D341Med (cell line): ENCODE data around the gene ZBTB20.

Experiments used
- DNase-seq: peaks from one replicate; pipeline ENCODE4 v3.0.0; 2012; ENCODE audit warnings: low spot score

Gene ZBTB20

DNA sequence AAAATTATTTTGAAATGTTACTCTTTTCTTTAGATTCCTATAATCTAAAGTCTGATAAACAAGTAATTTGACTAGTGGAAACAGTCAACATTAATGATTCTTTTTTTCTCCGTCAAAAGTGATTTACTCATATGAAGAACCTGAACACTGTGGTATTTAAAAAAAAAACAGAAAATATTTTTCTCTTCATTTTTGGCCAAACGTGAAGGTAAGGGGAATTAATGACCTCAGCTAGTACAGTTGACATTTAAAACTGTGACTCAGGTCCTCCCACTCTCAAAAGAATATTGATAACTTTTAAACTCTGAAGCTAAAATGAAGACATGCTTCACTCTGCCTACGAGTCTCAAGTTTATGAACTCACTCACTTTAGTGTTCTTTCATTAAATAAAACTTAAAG lies 818.7 kb downstream of the ZBTB20 start:
- no peak for DNase-seq

DNA sequence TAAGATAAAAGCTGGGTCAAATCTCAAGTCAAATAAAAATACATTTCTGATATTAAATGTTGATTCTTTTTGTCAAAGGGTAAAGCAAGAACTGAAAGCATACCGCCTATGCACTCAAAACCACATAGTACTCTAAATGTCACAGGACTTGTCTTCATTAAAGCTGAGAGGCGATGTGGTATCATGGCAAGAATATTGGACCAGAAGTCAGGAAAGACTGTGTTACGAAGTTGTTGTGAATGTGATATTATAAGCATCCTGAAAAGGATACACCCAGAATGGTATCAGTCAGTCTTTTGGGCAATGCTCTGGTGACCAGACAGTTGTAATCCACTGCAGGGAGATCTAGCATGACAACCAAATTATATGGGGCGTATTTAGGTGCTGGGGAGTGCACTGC lies 819.4 kb downstream of the ZBTB20 start:
- no peak for DNase-seq

DNA sequence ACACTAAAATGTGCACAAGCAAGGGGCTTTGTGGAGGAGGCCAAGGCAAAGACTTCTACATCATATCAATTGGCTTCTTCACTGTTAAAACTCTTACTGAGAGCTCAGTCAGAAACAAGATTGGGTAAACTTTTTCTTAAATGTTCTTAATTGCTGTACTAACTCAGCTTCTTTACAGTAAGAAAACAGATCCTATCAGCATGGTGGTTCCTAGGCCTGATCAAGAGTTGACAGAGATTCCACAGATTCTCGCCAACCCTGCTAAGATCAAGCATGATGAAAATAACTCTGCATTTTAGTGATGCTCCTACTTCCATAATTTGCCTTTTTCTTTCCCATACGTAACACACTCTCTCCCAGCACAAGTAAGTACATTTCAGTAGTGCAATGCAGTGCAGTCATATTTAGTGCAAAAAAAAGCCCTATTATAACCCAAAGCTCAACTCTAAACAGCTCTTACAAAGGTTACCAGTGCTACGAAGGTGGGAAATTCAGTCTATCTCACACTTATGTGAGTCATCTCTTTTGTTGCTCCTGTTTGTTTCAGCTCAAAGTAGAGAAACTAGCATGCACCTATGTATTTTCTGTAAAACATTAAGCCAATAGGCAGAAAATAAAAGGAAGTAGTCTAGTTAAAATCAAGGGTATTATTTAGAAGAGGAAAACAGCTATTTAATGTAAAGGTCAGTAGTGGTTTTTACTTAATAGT lies 823.4 kb downstream of the ZBTB20 start:
- no peak for DNase-seq

DNA sequence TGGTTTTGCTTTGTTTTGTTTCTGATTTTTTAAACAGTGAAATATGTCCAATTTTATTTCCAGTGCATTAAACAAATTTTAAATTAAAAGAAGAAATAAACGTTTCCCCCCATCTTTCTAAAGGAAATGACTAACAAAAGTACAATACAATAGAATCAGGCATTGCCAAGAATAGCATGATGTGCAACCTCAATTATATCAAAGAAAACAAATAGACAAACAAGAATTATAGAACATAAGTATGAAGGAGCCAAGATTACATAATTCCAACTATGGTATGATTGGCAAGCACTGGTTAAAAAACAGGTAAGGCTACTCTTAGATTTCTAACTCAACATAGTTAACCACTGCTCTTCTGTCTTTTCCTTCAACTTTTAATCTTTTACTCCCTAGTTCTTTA lies 826.8 kb downstream of the ZBTB20 start:
- DNase-seq, result no peak

DNA sequence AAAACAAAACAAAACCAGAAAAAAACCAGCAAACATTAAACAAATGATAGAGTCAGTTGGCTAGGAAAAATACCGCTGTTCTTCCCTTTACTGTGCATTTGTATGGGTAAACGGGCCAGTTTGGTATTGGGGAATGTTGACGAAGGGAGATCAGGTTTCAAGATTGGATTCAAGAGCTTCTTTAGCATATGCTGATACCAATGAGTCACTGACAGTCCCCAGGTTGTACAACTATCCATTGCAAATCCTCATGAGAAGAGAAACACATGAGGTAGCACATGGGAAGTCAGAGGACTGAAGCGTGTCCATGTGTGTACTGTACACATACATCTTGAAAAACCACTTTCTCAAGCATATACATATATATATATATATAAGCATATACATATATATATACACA lies 827.6 kb downstream of the ZBTB20 start:
- DNase-seq, result no peak

DNA sequence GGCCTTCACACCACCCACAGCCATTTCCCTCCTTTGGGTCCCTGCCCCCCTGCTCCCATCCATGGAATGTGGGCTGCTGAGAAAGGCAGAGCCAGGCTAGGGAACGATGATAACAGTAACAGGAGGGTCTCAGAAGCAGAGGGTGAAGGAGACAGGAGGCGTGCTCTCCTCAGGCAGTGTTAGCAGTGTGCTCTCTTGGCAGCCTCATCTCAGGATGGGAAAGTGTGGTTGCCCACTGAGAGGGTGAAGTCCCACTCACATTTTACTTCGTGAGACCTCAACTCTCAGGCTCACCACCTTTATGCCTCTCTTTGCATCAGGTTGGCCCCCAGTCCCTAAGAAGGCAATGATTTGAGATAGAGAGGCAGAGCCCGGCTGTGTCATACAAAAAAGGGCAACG lies 828.8 kb downstream of the ZBTB20 start:
- DNase-seq, result no peak

DNA sequence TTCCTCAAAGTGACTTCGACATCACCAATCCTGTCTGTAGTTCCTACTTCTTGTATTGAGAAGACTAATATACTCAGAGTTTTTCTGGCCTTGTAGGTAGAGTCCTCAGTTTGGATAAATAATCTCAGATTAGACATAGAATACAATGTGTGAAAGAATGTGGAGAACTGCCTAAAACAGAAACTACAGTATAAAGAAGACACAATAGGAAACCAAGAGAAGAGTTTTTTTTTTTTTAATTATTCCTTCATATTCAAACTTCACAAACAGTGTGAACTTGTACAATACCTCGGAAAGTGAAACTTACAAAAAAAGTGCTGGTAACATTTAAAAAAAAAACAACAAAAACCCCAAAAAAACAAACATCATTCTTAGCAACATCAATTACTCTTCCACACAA lies 832.8 kb downstream of the ZBTB20 start:
- DNase-seq, result no peak

DNA sequence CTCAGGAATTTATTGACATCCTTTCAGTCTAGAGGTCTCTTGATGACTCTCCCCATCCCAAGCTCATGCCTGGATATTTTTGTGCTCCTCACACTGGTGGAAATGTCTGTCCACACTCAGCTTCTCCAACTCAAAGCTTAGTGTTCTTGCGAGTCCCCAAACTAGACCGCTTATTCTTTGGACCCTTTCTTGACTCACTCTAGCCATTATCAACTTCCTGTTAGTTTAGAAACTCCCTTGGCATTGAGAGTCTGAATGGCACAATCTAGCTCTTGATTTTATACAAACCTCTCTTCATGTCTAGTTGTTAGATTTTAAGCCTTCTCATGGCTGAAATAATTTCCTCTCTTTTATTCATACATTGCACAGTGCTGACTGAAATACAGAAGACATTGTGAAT lies 833.7 kb downstream of the ZBTB20 start:
- DNase-seq, result no peak

DNA sequence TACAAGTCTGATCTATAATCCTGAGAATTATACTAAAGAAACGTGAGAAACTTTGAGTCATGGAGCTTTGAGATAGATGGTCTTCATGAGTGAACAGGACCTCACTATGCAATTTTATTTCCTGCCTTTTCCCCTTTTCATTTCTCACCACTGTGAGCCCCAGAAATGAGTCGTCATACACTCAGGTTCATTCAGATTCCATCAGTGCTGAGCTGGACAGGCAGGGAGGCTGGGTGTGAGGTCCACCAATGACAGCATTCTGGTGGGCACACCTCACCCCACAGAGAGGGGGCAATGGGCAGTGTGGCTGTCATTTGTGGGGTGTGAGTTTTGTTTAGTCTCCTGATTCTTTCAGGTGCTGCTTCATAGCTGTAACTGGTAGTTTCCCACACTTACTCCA lies 836.4 kb downstream of the ZBTB20 start:
- no peak for DNase-seq

DNA sequence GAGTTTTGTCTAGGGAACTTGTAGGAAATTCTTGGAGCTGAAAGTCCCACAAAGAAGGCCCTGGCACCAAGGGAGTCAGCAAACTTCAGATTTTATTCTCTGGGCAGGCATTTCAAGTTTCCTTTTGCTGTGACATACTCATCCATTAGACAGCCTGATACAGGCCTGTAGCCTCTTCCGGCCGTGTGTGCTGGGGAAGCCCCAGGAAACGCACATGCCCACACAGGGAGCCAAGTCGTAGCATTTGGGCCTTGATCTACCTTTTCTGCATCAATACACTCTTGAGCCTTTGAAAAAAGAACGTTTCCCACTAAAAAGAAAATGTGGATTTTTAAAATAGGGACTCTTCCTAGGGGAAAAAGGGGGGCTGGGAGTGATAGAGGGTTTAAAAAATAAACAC lies 838.3 kb downstream of the ZBTB20 start:
- DNase-seq, result no peak

DNA sequence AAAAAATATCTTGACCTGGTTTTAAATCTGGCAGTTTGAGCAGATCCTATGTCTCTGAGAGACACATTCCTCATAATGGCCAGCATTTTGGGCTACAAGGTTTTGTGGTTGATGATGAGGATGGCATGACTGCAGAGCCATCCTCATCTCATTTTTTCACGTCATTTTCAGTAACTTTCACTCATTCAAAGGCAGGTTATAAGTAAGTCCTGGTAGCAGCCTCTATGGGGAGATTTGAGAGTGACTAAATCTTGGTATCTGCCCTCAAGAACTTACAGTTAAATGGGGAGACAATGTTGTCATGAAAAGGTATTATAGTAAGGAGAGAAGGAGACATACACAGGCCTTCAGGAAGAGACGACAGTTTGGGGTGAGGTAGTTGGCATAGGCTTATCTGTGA lies 838.7 kb downstream of the ZBTB20 start:
- no peak for DNase-seq

DNA sequence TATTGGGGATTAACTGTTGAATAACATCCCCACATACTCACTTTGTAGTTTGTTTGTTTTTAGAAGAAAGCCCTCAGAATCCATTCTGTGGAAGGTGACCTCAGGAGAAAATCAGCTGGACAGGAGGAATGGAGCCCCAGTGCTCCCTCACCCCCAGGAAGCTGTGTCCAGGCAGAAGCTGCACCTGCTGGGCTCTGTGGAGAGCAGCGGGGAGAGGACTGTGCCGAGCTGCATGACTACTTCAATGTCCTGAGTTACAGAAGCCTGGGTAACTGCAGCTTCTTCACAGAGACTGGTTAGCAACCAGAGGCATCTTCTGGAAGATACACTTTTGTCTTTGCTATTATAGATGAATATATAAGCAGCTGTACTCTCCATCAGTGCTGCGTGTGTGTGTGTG lies 839.3 kb downstream of the ZBTB20 start:
- DNase-seq, result no peak

DNA sequence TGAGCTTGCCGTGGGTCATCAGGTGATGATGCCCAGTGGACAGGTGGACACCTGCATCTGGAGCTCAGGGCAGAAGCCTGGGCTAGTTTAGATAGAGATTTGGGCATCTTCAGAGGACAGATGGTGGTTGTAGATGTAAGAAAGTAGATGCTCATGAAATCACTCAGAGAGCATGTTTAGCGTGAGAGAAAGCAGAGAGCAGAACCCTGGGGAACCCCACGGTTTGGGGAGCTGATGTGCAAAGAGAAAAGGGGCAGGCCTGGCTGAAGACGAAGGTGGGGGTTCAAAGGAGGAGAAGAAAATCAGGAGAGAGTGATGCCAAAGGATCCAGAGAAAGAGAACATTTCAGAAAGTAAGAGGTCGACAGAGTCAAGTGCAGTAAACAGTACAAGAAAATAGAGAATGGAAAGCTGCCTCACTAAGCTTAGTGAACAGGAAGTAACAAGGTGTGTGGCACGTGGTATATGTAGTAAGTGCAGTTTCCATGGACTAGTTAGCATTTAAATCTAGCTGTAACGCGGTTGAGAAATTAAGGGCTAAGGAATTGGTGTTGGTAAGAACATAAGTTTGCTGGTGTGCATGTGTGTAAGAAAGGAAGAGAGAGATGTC lies 839.8 kb downstream of the ZBTB20 start:
- no peak for DNase-seq

DNA sequence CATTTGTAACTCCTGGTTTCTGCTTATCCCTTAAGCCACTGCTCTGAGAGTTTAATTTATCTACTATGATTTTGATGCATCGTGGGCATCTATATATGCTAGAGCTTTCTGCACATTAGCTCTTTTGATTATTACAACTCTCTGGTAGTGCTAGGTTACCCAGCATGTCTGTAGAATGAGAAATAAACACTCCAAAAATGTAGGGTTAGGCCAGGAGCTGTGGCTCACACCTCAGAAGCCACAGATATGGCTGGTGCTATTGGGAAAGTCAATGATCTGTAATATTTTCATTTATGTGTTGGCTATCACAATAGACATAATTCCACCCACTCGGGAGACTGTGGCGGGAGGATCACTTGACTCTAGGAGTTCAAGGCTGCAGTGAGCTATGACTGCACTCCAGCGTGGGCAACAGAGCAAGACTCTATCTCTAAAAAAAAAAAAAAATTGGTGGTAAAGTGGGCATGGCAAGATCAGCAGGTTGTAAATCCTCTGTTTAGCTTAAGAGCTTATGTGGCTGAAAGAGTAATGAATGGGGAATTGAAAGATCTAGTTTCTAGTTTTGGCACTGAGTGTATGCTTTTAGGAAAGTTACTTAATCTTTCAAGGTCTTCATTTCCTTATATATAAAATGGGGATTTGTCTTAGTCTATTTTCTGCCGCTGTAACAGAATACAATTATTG lies 847.0 kb downstream of the ZBTB20 start:
- DNase-seq, result no peak

DNA sequence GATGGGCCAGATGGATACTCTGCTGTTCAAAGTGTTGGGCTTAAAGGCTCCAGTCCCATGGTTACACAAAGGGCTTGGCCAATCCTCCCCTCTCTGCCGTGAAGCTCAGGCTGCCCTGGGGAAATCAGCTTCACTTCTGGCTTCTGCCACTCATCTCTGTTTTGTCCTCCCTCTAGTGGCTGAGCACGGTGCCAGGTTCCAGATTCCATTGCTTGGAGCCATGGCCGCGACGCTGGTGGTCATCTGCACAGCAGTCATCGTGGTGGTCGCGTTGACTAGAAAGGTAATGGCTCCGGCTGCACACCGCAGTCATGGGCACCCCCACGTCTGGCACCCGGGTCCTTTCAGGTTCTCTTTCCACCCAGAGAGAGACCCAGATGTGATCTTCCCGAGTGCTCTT lies 847.7 kb downstream of the ZBTB20 start:
- DNase-seq, result no peak

DNA sequence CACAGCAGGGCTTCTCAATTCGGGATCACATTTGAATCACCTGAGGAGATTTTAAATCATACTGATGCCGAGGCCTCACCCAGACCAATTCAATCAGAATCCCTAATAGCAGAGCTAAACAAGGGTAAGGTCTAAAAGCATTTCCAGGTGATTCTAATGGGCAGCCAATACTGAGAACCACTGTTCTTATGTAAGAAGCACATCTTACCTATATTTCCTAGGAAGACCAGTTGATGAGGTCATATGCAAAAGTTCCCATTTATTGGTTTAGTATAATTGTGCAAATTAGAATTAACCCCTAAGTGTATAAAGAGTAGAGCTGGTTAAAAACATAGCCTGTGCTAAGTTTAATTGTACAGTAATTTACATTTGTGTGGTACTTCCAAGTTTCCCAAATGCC lies 851.1 kb downstream of the ZBTB20 start:
- DNase-seq, result no peak

DNA sequence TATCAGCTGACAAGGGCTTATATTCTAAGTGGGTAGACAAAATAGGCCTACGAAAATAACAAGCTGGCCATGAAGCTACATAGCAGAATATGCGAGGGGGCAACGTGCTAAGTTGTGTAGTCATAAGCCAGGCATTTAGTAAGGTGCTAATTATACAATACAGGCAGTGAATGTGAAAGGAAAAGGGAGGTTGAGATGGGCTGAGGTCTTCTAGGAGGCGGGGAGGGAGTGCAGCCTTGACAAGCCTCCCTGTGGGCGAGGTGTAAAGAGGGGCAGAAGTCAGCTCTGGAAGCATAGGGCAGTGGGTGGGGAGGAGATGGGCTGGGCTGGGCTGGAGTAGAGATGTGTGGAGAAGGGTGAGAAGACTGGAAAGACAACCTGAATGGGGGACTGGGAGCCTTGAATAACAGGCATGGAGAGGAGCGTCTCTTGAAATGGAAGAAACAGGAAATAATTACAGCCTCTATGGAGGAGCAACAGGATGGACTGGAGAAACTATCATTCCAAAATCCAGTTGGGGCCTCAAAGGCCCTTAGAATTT lies 852.1 kb downstream of the ZBTB20 start:
- no peak for DNase-seq

DNA sequence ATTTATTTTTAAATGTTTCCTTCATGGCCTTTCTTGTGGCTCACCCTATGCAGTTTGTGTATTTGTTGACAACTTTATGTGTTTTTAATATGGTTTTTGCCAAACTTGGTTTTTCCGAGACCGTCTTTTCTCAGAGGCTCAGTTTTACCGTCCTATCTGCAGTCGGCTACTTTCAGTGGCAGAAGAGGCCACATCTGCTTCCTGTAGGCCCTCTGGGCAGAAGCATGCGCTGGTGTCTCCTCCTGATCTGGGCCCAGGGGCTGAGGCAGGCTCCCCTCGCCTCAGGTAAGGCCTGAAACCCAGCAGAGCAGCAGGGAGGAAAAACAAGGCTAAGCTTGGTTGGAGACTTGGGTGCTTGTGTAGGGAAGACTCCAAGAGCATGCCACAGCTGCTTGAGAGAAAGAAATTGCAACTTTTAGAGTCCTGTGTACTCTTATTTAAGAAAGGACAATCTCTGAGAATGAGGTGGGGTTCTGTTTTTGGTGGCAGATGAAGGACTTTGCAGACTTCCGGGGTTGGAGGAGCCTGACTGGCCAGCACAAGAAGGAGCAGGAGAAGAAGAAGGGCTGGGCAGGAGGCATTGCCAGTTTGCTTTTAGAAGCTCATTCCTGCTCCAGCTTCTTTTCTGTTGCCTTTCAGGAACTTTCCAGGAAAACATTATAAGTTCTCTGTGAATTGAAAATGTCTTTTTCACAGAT lies 853.1 kb downstream of the ZBTB20 start, which contains the start of gene TIGIT:
Gene TIGIT (plus strand): TSS at position 191 of the 698 bp plus-strand sequence. CDS start 34 bp downstream, at position 225.
- no peak for DNase-seq

DNA sequence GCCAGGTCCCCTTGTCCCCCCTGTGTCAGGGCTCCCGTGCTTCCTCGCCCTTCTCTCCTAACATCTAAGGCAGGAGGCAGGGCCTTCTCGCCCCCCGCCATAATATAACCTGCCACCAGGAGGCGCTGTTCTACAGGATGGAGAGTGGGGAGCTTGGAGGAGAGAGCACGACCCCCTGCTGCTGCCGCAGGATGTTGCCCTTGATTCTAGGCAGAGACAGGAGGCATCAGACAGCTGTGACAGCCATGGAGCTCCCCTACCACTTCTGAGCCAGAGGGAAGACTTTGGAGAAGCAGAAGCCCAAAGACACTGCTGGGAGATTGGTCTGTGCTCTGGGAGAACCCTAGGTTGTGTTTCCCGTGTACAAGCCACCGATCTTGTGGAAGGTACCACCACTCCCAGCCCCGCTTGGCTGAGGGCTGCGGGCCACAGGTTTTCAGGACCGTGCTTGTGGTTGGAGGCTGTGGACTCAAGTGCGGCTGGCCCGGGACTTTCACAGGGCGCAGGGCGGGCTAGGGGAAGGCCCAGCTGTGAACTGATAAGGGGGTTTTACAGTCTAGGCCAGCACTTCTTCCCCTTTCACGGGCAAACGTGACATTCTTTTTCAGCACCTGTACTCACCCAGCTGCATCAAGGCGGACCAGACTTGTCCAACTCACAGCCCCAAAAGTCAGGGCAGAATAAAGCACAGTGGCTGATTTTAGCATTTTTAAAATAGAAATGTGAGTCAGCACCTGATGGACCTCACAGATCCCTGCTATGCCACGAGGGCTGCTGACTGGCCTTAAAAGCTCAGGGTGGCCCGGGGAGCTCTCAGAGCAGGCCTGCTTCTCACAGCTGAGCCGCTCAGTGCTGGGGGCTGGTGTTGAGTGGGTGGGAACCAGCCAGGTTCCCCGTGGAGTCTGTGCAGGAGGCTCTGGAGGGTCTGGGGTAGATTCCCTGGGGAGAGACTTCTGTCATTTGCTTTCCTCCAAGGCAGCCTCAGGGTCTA lies 855.9 kb downstream of the ZBTB20 start:
- peak; percentile 40 for DNase-seq

DNA sequence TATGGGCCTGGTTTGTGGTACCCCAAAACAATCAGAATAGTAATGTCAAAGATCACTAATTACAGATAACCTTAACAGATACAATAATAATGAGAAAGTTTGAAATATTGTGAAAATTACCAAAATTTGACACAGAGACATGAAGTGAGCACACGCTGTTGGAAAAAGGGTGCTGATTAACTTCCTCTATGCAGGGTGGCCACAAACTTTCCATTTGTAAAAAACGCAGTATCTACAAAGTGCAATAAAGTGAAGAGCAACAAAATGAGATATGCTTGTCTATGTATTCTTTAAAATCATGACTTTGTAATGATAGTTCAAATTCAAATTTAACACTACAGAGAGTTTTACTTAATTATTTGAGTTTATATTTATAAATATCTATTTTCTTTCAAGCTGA lies 860.8 kb downstream of the ZBTB20 start:
- DNase-seq, result no peak

DNA sequence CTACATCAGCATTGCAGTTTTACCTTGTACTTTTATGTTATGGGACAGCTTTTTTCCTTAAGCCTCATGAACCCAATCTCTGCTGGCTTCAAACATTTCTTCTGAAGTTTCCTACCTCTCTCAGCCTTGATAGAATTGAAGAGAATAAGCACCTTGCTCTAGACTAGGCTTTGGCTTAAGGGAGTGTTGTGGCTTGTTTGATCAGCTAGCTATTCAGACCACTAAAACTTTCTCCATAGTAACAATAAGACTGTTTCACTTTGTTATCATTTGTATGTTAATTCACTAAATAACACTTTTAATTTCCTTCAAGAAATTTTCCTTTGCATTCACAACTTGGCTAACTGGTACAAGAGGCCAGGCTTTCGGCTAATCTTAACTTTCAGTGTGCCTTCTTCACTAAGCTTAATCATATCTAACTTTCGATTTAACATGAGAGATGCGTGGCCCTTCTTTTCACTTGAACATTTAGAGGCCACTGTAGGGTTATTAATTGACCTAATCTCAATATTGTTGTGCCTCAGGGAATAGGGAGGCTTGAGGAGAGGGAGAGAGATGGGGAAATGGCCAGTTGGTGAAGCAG lies 861.3 kb downstream of the ZBTB20 start:
- DNase-seq, result no peak
